Mucosa of rectum (tissue), 2 donors: ENCODE data around the gene CYP46A1.

Experiments used
- H3K27ac ChIP-seq, 2 donors: one replicate each; pipeline ENCODE4 v1.7.0; 2013; ENCODE audit warnings: inconsistent platforms in 2 of 2, low read depth in 2 of 2, low read length in 2 of 2
- H3K27me3 ChIP-seq, 2 donors: one replicate each; pipeline ENCODE4 v1.7.0; 2013; ENCODE audit warnings: low read length in 2 of 2; ENCODE audit not compliant: control insufficient read depth in 2 of 2, insufficient read depth in 2 of 2
- H3K36me3 ChIP-seq, 2 donors: one replicate each; pipeline ENCODE4 v1.7.0; 2013; ENCODE audit warnings: low read length in 2 of 2; ENCODE audit not compliant: control insufficient read depth in 2 of 2, insufficient read depth in 2 of 2
- H3K4me1 ChIP-seq, 2 donors: one replicate each; pipeline ENCODE4 v1.7.0; 2013; ENCODE audit warnings: low read length in 2 of 2, mild to moderate bottlenecking in 1 of 2; ENCODE audit not compliant: control insufficient read depth in 2 of 2, insufficient read depth in 2 of 2
- H3K4me3 ChIP-seq, 2 donors: one replicate each; pipeline ENCODE4 v1.7.0; 2013; ENCODE audit warnings: low read length in 2 of 2
- H3K9ac ChIP-seq, 2 donors: one replicate each; pipeline ENCODE4 v1.7.0; 2013; ENCODE audit warnings: low read length in 2 of 2, low read depth in 1 of 2, mild to moderate bottlenecking in 1 of 2
- H3K9me3 ChIP-seq, 2 donors: one replicate each; pipeline ENCODE4 v1.7.0; 2013; ENCODE audit warnings: low read length in 2 of 2; ENCODE audit not compliant: control insufficient read depth in 2 of 2
- donor health status: healthy.
- donor health status: Normal muscosa, but diverticular disease.

The CYP46A1 gene

DNA sequence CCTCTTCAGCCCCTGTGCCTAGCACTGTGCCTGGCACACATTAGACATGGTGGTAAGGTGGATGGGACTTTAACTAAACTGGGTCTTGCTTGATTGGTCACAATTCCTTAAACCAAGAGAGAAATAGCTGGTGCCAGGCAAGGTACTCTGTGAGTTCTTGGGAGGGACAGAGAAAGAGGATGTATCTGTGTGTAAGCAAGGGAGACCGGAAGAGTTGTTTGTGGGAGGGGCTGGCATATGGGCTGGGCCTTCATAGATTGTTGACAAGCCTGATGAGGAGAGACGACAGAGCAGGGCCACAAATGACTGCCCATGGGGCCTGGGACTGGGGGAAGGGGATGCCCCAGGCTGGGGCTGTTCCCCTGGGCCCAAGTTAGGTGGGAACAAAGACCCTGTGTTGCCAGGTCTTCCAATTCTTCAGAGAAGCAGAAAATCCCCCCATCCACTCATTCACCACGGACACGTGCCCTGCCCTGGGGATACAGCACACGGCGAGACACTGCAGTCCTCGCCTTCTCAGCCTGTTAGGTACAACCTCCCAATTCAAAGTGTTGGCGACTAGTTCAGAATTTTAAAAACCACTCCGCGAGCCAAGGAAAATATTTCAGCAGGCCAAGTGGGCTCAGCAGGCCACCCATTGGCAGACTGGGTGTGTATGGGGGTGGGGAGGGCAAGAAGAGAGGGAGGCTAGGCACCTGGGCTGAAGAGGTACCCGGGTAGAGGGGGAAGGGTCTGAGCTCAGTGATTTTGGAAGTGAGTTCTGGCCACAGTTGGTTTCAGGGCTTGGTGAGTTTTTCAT lies 11.4 kb upstream of the CYP46A1 start:
- Histone ChIP-seq H3K9ac (no peak overlapping the region), H3K9me3 (peaks cover 0 to 4% of the 10 kb centered on the region in 2 donors), H3K36me3 (no peaks in the 10 kb centered on the region), H3K4me1 (peaks cover 7 to 15% of the 10 kb centered on the region in 2 donors), H3K4me3 (peak overlapping the region in 1 of 2 donors; percentile 28), H3K27ac (peak overlapping the region in 1 of 2 donors; percentile 25), H3K27me3 (no peaks in the 10 kb centered on the region)

DNA sequence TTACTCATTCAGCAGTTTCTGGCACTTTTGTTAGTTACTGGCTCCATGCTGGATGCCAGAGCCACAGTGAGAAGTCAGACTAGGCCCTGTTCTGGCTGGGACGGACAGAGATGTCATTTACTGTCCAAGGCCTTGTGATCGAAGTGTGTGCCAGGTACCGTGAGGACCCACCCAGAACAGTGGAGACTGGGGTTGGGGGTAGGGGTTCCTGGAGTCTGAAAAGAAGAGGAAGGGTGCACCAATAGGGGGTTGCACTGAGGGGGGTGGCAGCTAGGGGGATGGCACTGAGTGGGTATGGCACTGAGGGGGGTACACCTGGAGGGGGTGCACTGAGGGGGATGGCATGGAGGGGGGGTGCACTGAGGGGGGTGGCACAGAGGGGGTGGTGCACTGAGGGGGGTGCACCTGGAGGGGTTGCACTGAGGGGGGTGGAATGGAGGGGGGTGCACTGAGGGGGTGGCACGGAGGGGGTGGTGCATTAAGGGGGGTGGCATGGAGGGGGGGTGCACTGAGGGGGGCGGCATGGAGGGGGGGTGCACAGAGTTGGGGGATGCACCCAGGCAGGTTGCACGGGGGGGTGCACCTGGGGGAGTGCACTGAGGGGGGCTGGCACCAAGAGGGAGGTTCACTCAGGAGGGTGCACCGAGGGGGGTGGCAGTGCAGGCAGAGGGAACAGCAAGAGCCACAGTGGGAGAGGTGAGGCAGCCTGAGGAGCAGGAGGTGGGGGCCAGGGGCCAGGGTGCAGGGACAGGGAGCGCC lies 10.6 kb upstream of the CYP46A1 start:
- Histone ChIP-seq H3K4me1 (peaks cover 7 to 15% of the 10 kb centered on the region in 2 donors), H3K9ac (no peak overlapping the region), H3K36me3 (no peaks in the 10 kb centered on the region), H3K4me3 (no peak overlapping the region), H3K27ac (no peak overlapping the region), H3K27me3 (no peaks in the 10 kb centered on the region), H3K9me3 (peaks cover 0 to 9% of the 10 kb centered on the region in 2 donors)

DNA sequence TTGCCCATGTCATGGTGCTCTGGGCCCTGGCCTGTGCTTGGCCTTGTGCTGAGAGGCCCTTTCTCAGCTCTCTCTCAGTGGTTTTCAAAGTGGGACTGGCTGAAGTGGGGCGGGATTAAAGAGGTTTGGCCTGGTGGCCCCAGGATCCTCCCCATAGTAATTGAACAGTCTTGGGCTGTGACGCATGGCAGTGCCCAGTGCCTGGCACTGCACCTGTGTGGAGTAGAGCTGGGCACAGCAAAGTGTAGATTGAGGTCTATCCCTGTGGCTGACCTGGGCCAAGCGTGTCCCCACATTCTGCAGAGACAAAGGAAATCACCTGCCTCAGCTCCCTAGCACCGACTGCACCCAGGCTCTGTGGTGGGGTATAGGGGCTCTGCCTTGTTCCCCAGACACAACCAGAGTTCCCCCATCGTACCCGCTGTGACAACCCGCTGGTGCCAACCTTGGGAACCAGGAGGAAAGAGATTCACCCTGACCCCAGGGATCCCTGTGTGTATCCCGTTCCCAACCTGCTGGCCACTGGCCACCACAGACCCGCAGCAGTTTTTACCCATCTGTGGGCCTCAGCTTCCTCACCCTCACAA lies 9.9 kb upstream of the CYP46A1 start:
- Histone ChIP-seq H3K4me3 (no peak overlapping the region), H3K27me3 (no peaks in the 10 kb centered on the region), H3K9ac (no peak overlapping the region), H3K27ac (no peak overlapping the region), H3K36me3 (no peaks in the 10 kb centered on the region), H3K4me1 (peaks cover 7 to 15% of the 10 kb centered on the region in 2 donors), H3K9me3 (peaks cover 0 to 9% of the 10 kb centered on the region in 2 donors)

DNA sequence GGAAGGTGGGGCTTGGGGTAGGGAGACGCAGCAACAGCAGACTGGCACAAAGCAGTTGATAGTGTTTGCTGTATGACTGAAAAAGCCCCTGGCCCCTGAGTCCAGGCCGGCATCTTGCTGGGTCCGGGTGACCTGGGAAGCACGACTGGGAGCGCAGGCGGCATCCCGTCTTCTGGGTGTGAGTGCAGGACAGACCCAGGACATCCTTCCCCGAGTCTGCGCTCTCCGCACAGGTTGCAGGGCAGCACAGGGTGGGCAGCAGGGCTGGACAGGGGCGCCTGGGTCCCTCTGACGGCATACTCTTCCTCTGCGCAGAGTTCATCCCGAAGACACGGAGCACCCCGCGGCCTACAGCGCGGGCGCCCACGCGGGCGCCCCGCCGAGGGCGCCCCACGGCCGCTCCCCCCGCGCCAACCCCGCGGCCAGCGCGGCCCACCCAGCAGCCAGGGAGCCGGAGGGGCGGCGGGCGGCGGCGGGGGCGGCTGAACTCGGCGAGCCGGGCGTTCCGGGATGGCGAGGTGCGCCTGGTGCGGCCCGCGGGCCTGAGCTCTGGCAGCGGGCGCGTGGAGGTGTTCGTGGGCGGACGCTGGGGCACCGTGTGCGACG lies 9.2 kb upstream of the CYP46A1 start:
- Histone ChIP-seq H3K4me1 (peaks cover 7 to 15% of the 10 kb centered on the region in 2 donors), H3K9ac (no peak overlapping the region), H3K4me3 (no peak overlapping the region), H3K9me3 (peaks cover 0 to 9% of the 10 kb centered on the region in 2 donors), H3K36me3 (no peaks in the 10 kb centered on the region), H3K27me3 (no peaks in the 10 kb centered on the region), H3K27ac (no peak overlapping the region)

DNA sequence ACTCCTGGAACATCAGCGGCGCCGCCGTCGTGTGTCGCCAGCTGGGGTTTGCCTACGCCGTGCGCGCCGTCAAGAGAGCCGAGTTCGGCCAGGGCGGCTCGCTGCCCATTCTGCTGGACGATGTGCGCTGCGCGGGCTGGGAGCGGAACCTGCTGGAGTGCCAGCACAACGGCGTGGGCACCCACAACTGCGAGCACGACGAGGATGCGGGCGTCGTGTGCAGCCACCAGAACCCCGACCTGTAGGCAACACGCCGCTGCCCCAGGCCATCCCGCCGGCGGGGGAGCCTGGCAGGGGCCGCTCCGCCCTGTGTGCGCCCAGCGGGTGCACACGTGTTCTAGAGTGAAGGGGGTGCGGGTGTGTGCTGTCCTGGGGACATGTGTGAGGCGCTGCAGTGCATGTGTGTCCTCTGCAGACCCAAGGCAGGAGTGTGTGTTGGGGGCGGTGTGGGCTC lies 8.7 kb upstream of the CYP46A1 start:
- Histone ChIP-seq H3K9ac (no peak overlapping the region), H3K36me3 (no peaks in the 10 kb centered on the region), H3K4me3 (no peak overlapping the region), H3K27ac (no peak overlapping the region), H3K4me1 (peaks cover 7 to 15% of the 10 kb centered on the region in 2 donors), H3K9me3 (peaks cover 0 to 9% of the 10 kb centered on the region in 2 donors), H3K27me3 (no peaks in the 10 kb centered on the region)

DNA sequence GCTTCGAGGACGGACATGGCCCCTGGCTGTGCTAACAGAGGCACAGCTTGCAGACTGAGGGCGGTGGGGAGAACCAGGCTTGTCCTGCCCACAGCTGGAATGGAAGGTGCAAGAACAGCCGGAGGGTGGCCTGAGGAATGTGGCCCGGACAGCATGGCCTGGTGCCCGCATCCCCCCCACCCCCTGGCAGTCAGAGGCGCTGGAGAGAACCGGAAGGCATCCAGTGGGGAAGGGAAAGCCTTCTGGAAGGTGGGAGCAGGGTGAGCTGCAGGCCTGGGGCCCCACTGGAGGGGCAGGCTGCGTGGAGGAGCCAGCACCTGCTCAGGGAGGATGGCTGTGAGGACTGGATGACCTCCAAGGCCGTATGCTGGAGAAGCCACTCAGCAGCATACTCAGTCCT lies 8.1 kb upstream of the CYP46A1 start:
- Histone ChIP-seq H3K4me1 (peaks cover 7 to 15% of the 10 kb centered on the region in 2 donors), H3K36me3 (no peaks in the 10 kb centered on the region), H3K27ac (no peak overlapping the region), H3K9me3 (peaks cover 0 to 9% of the 10 kb centered on the region in 2 donors), H3K27me3 (peaks cover 0 to 1% of the 10 kb centered on the region in 2 donors), H3K9ac (no peak overlapping the region), H3K4me3 (no peak overlapping the region)

DNA sequence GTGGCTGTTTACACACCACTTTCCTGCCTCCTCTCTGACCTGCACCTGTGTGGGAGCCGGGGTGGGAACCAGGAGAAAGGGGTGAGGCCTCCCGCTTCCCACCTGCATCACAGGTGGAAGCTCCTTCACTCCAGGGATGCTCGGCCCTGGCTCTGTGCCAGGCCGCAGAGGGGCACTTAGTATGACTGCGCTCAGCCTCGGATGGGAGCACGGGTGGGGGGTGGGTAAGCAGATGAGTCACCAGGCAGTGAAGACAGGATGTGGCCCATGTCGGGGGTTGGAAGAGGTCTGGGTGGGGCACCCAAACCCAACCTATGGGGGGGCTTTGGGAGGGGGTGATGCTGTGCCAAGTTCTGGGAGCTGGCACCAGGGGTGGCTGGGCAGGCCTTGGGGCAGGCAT lies 7.4 kb upstream of the CYP46A1 start:
- no peak overlapping the region for H3K27ac ChIP-seq
- H3K9me3 ChIP-seq, result peaks cover 0 to 9% of the 10 kb centered on the region in 2 donors
- no peaks in the 10 kb centered on the region for H3K36me3 ChIP-seq

DNA sequence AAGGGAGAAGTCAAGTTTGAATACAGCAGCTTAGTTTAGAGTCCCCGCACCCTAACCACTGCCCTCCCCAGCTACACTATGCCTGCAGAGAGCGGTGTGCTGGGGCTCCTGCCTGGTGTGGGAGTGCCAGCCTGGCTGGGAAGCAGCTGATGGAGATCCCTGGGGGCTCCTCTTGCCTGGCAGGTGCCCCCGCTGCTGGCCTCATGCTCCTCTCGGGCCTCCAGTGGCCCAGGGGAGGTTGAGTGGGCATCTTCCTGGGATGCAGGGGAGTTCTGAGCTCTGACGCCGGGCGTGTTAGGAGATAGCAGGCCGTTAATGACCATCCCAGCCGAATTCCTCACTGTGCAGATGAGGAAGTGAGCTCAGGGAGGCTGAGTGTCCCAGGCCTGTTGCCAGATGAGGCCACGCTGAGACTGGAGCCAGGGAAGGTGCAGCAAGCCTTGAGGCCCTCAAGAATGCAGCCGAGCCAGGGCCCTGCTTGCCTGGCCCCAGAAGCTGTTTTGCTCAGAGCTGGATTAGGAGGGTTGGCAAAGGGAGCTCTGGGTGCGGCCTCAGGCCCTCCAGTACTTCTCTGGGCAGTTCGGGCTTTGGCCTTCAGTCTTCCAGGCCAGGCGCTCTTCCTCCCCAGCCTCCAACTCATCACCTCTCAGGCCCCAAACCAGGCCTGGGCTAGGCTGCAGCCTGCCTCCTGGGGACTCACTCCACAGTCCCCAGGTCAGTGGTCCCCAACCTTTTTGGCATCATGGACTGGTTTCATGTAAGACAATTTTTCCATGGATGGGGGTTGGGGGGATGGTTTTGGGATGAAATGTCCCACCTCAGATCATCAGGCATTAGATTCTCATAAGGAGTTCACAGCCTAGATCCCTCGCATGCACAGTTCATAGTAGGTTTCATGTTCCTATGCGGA lies 6.6 kb upstream of the CYP46A1 start:
- peaks cover 0 to 4% of the 10 kb centered on the region in 2 donors for H3K27me3 ChIP-seq
- H3K27ac ChIP-seq, result no peak overlapping the region

More for the DNA sequence above, 7.4 kb upstream of the CYP46A1 start:
- Histone ChIP-seq H3K27me3 (peaks cover 0 to 4% of the 10 kb centered on the region in 2 donors), H3K4me1 (peaks cover 7 to 10% of the 10 kb centered on the region in 2 donors), H3K9ac (no peak overlapping the region), H3K4me3 (no peak overlapping the region)

DNA sequence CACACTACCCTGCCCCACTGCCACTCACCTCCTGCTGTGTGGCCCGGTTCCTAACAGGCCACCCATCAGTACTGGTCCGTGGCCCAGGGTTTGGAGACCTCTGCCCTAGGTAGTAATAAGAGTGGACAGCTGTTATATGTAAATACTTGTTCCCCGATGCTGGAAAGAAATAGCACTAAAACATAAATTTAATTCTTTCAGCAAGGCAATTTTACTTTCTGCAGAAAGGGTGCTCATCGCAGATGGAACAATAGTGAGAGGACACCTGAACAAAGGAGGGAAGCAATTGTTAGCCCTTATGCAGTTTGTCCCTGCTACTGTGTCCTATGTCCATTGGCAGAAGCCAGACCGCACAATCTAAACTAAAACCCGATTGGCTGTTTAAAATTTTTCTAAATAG lies 5.9 kb upstream of the CYP46A1 start:
- Histone ChIP-seq H3K27ac (no peak overlapping the region), H3K9ac (no peak overlapping the region), H3K4me1 (peaks cover 4 to 5% of the 10 kb centered on the region in 2 donors), H3K9me3 (peaks cover 0 to 9% of the 10 kb centered on the region in 2 donors), H3K27me3 (peaks cover 0 to 4% of the 10 kb centered on the region in 2 donors), H3K4me3 (no peak overlapping the region), H3K36me3 (no peaks in the 10 kb centered on the region)

More for the DNA sequence above, 6.6 kb upstream of the CYP46A1 start:
- H3K9me3 ChIP-seq, result peaks cover 0 to 9% of the 10 kb centered on the region in 2 donors
- peaks cover 2 to 3% of the 10 kb centered on the region in 2 donors for H3K4me1 ChIP-seq
- H3K36me3 ChIP-seq, result no peaks in the 10 kb centered on the region
- no peak overlapping the region for H3K9ac ChIP-seq
- no peak overlapping the region for H3K4me3 ChIP-seq
